ENCODE results near the gene TBC1D12.

DNA sequence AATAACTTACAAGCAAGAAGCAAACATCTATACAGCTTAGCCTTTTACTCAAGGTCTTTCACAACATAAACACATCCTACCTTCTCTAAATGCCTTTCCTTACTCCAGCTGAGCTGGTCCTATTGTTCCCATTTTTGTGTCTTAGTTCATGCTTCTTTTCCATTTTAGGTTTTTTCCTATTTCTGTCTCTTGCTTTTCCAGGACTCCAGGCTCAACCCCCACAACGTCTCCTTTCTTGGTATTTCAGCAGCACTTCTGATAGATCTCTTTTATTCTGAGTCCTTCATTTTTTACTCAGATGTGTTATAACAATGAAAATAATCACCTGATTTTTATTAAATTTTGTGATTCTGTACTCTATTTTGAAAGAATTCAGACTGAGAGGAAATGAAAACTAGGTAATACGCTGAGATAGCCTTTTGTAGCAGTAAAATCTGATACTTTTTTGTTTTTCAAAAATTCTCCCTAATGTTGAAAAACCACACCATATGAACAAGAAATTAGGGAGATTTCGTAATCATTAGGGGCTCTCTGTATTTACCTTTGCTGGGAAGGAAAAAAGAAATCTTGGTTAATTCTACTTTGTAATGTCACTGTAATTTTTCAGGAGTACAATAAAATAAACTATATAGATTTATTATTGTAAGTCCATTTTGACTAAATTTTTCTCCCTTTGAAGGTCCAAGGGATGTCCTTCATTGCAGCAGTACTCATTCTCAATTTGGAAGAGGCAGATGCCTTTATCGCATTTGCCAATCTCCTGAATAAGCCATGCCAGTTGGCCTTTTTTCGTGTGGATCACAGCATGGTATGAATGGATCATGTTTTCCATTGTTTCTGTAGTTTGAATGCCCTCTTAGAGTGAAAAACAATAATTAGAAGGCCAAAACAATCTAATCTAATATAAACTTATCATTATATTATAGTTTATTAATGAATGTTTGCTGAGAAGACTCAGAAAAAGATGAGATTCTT, 119.2 kb downstream of the TBC1D12 start:
- TF ChIP-seq, protein P1, sequence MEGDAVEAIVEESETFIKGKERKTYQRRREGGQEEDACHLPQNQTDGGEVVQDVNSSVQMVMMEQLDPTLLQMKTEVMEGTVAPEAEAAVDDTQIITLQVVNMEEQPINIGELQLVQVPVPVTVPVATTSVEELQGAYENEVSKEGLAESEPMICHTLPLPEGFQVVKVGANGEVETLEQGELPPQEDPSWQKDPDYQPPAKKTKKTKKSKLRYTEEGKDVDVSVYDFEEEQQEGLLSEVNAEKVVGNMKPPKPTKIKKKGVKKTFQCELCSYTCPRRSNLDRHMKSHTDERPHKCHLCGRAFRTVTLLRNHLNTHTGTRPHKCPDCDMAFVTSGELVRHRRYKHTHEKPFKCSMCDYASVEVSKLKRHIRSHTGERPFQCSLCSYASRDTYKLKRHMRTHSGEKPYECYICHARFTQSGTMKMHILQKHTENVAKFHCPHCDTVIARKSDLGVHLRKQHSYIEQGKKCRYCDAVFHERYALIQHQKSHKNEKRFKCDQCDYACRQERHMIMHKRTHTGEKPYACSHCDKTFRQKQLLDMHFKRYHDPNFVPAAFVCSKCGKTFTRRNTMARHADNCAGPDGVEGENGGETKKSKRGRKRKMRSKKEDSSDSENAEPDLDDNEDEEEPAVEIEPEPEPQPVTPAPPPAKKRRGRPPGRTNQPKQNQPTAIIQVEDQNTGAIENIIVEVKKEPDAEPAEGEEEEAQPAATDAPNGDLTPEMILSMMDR (conservative IDR thresholded peaks at IDR 0.05; ENCODE audit: low read depth, low read length), result no peak
- TF ChIP-seq EZH2 (IDR thresholded peaks at IDR 0.05; ENCODE audit: borderline replicate concordance, low read depth, low read length, poor library complexity, severe bottlenecking), result no peak

Data from A673 (cell line).